PC-3 (cell line): ENCODE data around the gene NOL8.

Experiments used
- CTCF ChIP-seq: fragments of 300-600 bp; sonication (generic); conservative IDR thresholded peaks from 2 replicates; pipeline ENCODE4 v1.5.1; 2017; ENCODE audit warnings: antibody characterized with exemption, low read depth, mild to moderate bottlenecking, low read length
- EZH2 ChIP-seq: fragments of 300-600 bp; sonication (generic); IDR thresholded peaks from one replicate; pipeline ENCODE4 v1.6.1; 2017; ENCODE audit warnings: antibody characterized with exemption, mild to moderate bottlenecking, low read length; ENCODE audit not compliant: unreplicated experiment

- TF ChIP-seq CTCF (no peak), EZH2 (no peak)
These were observed 71.5 kb downstream of the NOL8 start for GRCh38 chr9:92253656-92254055.
